NCI-H2107 treated with DMSO at 0.1 percent for 48 hours (cell line): ENCODE measurements around the gene JMJD1C.

Experiments
- DNase-seq: peaks from one replicate; lab custom pipeline; 2025; ENCODE audit not compliant: unreplicated experiment; lab: John Stamatoyannopoulos, UW

Gene JMJD1C

GRCh38 chr10:63142136-63142535 lies 323.6 kb downstream of the JMJD1C start:
- DNase-seq: no peak

GRCh38 chr10:63140077-63140476 lies 325.7 kb downstream of the JMJD1C start:
- DNase-seq: no peak

GRCh38 chr10:63137306-63137705 lies 328.5 kb downstream of the JMJD1C start:
- DNase-seq: no peak

- no peak for DNase-seq
These were observed 331.8 kb downstream of the JMJD1C start for GRCh38 chr10:63133821-63134557.

GRCh38 chr10:63133056-63133820 lies 332.5 kb downstream of the JMJD1C start, which contains the start of gene NRBF2:
Gene NRBF2 (plus strand): TSS chr10:63133328. CDS start chr10:63133471, 143 bp downstream.
- DNase-seq: peak; percentile 87

GRCh38 chr10:63132651-63133055 lies 333.1 kb downstream of the JMJD1C start:
- DNase-seq: no peak

GRCh38 chr10:63129888-63130287 lies 335.9 kb downstream of the JMJD1C start:
- DNase-seq: no peak

- no peak for DNase-seq
These were observed 337.3 kb downstream of the JMJD1C start for GRCh38 chr10:63128443-63128842.

GRCh38 chr10:63125459-63125858 lies 340.3 kb downstream of the JMJD1C start:
- DNase-seq: no peak

- no peak for DNase-seq
These were observed 341.9 kb downstream of the JMJD1C start for GRCh38 chr10:63123727-63124362.

GRCh38 chr10:63120554-63120953 lies 345.2 kb downstream of the JMJD1C start:
- DNase-seq: no peak

- no peak for DNase-seq
These were observed 346.7 kb downstream of the JMJD1C start for GRCh38 chr10:63119041-63119440.
